Stimulated activated CD8-positive, alpha-beta memory T cell treated with anti-CD3 and anti-CD28 coated beads, Interleukin-12 subunit alpha, Interleukin-12 subunit beta, amount 100 ng/mL, for 4 hours (primary cell): ENCODE results near the gene RAD51B.
"Not testable (repeated sequence)": the region's sequence is repeated elsewhere in the genome, so short reads cannot be mapped to it uniquely, and the experiment has no call there.

Experiments
- DNase-seq: peaks from one replicate; pipeline ENCODE4 v3.0.0-alpha.2; 2020; ENCODE audit warnings: low read depth

Gene RAD51B

DNA sequence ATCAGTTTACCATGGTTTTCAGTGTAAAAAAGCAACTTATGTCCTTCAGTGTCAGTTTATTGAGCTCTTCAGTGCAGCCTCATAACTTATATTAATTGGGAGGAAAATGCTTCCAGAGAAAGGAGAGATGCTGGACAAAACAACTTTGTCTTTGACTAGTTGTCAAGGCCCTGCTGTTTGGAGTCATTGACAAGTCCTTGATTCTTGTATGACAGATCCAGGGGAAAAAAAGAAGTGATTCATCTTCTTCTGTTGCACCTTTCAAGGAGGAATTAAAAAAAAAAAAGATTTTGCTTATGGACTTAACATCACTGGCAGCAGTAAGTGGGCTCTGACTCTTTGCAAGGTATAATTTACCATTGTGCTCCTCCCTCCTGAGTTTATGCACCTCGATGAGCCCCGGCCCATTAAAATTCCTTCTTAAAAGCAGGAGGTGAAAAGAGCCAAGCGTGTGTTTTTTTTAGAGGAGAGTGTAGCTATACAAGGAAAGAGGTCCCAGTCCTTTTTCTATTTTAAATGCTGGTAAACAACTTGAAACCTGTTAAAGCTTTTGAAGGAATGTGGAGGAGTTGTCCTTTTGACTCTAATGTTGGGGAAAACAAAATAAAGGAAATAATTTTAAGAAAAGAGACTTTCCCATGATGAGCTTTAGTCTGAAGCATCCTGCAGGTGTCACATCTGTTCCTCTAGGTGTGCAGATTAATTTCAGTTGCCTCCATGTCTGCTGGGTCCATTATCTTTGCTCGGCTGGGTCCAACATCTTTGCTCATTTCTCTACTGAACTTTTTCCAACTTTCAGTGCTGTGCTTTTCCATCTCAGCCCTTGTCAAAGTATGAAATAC lies 431.6 kb downstream of the RAD51B start:
- DNase-seq, result no peak

GRCh38 chr14:68251769-68252100 lies 432.2 kb downstream of the RAD51B start:
- DNase-seq, result no peak

DNA sequence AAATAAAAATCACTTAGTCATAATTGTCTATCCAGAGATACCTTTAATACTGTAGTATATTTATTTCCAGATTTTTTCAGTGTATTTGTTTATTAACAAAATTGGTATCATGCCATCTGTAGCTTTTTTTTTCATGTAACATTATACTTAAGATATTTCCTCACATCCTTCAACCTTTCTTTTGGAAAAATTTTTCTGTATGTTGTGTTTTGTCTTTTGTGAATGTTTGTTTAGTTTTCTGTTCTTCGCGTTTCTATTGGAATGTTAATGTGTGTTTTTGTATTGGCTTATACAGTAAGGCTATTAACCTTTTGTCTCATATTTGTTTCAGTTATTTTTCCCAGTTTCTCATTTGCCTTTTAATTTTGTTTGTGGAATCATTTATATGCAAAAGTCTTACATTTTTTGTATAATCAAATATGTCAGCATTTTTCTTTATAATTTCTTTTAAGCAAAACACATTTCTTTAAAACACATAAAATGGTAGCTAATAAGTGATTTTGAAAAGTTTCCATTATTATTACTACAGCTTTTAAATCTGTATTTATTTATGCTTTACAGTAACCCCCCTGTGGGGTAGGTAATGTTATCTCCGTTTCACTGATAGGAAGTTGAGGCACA lies 433.7 kb downstream of the RAD51B start:
- no peak for DNase-seq

- DNase-seq, result no peak
Observed at GRCh38 chr14:68253878-68254528, 434.4 kb downstream of the RAD51B start.

DNA sequence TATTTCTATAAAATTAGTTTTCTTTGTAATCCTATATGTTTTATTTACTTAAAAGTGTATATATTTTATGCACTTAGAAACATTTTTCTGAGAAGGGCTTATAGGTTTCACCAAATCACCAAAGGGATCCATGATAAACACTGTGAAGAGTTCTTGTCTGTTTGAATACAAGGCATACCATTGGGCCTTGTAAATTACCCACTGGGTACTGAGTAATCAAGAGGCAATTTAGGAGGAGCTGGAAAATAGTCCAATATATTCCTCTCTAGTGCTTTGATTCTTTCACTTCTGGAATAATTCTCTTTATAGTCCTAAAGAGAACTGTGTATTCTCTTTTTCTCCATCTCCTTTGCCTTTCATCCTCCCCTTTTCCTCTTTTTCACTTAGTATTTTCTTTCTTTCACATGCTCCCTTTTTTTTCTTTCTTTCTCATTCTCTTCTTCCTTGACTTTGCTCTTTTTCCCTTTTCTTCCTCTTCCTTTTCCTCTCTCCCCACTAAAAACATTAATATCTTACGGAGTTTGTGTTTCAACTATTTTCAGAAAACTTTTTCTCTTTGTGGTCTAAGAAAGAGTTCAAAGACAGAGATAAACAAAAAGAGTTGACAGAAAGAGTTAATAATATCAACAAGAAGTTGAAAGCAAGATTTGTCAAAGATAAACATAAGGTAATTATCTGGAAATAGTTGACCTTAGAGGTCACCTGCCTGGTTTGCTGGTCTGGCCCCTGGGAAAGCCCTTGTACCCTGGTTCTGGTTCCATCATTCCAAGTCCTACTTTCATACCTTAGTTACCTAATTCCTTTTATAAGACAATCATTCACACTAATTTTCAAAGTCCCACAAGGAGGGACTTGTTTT lies 435.3 kb downstream of the RAD51B start:
- DNase-seq, result no peak

DNA sequence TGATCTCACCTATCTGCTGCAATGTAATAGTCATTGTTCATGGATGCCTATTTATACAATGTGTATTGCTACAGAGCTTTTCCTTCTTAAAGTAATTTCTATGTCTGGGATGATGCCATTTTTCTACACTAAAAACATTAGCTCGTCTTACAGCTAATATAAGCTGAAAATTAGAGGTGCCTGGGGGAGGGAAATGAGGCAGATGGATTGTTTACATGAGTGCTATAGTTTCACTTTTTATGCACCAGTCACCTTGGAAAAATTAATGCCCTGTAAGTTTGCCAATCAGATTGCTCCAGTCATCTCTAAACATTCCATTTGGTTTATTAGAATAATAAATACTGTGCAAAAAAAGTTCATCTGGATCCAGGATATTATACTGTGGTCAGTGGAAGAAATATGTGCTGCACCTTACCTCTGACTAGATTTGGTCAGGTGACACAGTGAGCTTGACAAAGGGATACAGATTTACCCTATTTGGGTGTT lies 436.2 kb downstream of the RAD51B start:
- DNase-seq, result no peak

DNA sequence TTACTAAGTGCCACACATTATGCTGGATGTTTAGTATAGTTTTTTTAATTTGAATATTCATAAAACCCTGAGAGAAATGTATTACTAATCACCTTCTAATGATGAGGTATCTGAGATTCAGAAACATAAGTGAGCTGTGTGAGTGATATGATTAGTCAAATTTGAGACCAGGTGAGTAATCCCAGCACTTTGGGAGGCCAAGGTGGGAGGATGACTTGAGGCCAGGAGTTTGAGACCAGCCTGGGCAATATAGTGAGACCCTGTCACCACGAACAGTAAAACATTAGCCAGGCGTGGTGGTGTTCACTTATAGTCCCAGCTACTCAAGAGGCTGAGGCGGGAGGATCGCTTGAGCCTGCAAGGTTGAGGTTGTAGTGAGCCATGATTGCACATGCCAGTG lies 438.4 kb downstream of the RAD51B start:
- DNase-seq, result no peak

- not testable (repeated sequence) for DNase-seq
Observed at GRCh38 chr14:68258995-68259394, 439.4 kb downstream of the RAD51B start.

DNA sequence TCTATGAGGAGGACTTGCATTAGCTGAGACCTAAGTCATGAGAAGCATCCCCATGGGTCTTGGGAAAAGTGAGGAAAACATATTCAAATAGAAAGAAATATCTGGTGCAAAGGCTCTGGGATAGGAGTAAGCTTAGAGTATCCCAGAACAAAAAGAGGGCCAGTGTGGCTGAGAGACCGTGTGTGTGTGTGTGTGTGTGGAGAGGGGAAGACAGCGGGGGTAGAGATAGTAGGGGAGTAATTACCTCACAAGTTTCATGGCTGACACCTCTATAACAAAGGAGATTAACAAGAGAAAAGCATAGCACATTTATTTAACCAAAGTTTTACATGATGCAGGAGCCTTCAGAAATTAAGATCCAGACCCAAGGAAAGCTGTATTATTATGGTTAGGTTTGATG lies 440.5 kb downstream of the RAD51B start:
- no peak for DNase-seq

- DNase-seq, result no peak
Observed at GRCh38 chr14:68261092-68261842, 441.7 kb downstream of the RAD51B start.

DNA sequence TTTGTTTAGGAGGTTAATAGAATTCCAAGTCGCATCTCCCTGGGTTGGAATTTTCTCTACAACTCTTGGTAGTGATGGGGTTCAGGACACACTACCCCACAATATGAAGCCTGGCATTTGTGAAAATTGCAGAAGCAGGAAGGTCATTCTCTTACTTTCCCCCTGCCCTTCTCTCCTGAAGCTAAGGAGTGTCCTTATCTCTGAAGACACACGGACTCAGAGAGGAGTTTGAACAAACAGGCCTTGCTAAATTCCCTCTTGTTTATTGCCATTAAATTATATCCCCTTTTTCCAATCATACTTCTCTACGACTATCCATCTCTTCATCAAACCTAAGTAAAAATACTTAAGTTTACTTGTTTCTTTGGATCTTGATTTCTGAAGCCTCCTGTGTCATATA lies 443.0 kb downstream of the RAD51B start:
- no peak for DNase-seq

DNA sequence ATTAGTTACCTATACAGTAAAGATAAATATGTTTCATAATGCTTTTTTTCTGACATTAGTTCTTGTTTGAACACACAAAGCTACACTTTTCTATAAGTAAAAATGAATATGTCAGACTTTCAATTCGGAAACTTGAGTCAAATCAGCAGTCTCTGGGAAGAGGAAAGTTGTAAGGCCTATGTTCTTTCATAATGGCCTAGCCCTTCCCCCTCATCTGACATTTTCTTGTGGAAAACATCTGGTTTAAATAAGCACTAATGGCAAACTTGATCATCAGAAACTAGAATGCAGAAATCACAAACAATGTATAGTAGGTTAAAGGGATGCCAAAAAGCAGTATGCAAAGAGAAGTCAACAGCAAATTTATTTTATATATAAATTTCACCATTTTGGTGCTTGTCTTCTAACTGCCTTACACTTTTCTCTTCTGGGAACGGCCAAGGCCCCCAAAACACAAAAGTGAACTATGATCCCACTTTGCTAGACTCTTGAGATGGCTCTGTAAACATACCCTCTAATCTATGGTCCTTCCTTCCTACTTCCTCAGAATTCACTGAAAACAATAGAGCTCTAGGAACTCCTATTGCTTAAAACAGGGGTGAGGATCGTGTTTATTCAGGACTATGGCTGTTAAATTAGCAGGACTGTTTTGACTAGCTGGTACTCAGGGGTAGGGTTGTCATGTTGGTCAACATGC lies 444.1 kb downstream of the RAD51B start:
- DNase-seq, result no peak

- DNase-seq, result no peak
Observed at GRCh38 chr14:68264260-68264569, 444.6 kb downstream of the RAD51B start.

GRCh38 chr14:68266998-68267397 lies 447.4 kb downstream of the RAD51B start:
- no peak for DNase-seq

DNA sequence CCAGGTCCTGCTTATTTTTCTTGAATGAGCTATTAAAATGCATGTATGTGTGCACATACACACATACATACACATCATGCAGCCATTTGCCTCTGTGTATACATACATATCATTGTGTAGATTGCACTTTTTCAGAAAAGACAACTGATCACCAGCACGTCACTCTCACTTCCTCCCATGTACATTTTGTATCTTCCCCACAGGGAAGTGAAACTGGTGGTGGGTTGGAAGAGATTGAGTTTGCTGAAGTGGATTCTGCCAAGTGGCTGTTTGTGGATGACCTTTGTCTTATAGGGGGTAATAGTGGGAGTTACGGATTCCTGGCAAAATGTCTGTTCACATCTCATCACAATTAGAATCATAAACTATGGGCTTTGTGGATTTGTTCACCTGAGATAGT lies 448.6 kb downstream of the RAD51B start:
- DNase-seq, result no peak

- DNase-seq, result no peak
Observed at GRCh38 chr14:68268719-68269118, 449.1 kb downstream of the RAD51B start.

DNA sequence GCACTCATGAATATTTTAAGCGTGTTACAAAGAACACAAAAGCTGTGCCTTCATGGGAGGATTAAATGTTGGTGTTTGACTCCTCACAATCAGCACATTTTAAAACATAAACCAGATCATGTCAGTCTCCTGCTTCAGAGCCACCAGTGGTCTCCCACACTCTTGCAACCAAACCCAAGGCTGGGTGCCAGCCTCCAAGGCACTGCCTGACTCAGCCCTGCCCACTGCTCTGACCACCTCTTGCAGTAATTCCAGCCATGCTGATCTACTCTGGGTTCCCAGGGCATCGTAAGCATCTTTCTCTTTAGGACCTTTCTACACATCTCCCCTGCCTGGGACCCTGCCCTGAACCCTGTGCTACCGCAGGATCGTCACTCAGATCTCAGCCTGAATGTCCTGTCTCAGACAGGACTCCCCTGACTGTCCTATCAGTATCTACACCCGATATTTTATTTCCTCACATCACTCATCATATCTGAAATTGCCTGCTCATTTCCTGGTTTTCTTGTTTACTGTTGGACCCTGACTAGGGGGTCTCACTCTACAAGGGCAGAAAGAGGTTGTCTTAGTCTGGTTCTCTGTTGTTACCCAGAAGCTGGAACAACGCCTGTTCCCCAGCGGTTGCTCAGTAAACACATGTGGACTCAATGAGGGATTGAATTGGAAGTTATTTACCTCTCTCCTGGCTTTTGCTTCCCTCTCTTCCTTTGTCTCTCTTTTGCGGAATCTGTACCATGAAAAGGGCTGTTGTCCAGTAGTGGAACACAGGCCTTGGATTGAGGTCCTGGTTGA lies 449.8 kb downstream of the RAD51B start:
- no peak for DNase-seq

DNA sequence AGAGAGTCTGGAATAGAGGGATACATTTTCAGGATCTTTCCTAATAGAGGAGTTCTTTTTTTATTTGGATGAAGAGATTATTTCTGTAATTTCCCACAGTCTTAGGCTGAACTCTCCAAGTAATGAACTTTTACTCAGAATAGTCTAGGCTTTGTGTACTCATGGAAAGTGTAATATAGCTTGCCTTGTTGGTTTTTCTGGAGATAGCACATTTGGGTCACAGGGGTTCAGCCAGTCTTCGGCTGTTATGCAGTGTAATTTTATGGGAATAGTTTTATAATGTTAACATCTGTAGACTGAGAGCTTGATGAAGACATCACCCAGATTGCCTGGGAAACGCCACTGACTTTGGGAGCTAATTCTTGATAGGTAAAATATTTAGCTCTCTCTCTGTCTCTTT lies 450.8 kb downstream of the RAD51B start:
- DNase-seq, result no peak

DNA sequence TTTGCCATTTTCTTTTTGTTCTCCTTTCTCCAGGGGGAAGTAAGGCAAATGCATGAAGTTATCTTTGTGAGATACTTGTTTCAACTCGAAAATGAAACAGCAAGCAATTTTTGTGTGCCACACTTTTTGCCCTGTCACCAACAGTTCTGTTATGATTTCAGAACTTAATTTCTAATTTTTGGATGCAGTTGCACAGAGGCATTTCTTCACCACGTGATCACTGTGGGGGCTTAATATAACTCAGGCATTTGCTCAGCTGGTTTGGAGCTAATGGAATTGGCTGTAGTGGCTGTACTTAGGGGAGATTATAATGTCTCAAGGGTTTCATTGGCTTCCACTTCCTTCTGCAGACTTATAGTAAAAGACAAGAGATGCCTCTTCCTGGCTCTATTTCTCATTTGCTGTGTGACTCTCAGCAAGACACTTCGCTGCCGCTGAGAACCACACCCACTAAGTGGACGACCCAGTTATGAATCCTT lies 452.4 kb downstream of the RAD51B start:
- no peak for DNase-seq

GRCh38 chr14:68273413-68273812 lies 453.8 kb downstream of the RAD51B start:
- DNase-seq, result no peak
